Smooth muscle cell (in vitro differentiated cells): Measurements from ENCODE around the gene SULF2. TPM values are rescaled to one million over a fixed set of nuclear protein-coding genes. Genes with fewer than 3 reads are reported as not detected.

Source experiments
- DNase-seq: peaks from one replicate; lab custom pipeline; 2025; ENCODE audit not compliant: unreplicated experiment; lab: John Stamatoyannopoulos, UW
- H2AFZ ChIP-seq: fragments of 200-600 bp; sonication (generic); 2 replicates; pipeline ENCODE4 v1.6.0; 2016; ENCODE audit warnings: antibody characterized with exemption, low read depth, mild to moderate bottlenecking
- H3F3A ChIP-seq: fragments of 200-600 bp; sonication (generic); 2 replicates; pipeline ENCODE4 v1.6.0; 2017; ENCODE audit warnings: antibody characterized with exemption, low read depth
- H3K27ac ChIP-seq: fragments of 200-600 bp; sonication (generic); 2 replicates; pipeline ENCODE4 v1.5.1; 2016; ENCODE audit warnings: low read depth, mild to moderate bottlenecking
- H3K27me3 ChIP-seq: fragments of 200-600 bp; sonication (generic); 2 replicates; pipeline ENCODE4 v1.6.1; 2016; ENCODE audit warnings: low read depth, mild to moderate bottlenecking
- H3K36me3 ChIP-seq: fragments of 200-600 bp; sonication (generic); 2 replicates; pipeline ENCODE4 v1.5.1; 2016; ENCODE audit warnings: low read depth
- H3K4me1 ChIP-seq: fragments of 200-600 bp; sonication (generic); 2 replicates; pipeline ENCODE4 v1.5.1; 2016; ENCODE audit warnings: low read depth
- H3K4me2 ChIP-seq: fragments of 200-600 bp; sonication (generic); 2 replicates; pipeline ENCODE4 v1.6.0; 2016; ENCODE audit warnings: mild to moderate bottlenecking
- H3K4me3 ChIP-seq: fragments of 200-600 bp; sonication (generic); 2 replicates; pipeline ENCODE4 v1.5.1; 2016; ENCODE audit warnings: mild to moderate bottlenecking
- H3K79me2 ChIP-seq: fragments of 200-600 bp; sonication (generic); 2 replicates; pipeline ENCODE4 v1.6.0; 2016; ENCODE audit warnings: low read depth, mild to moderate bottlenecking
- H3K9ac ChIP-seq: fragments of 200-600 bp; sonication (generic); 2 replicates; pipeline ENCODE4 v1.6.0; 2016; ENCODE audit warnings: low read depth
- H3K9me3 ChIP-seq: fragments of 200-600 bp; sonication (generic); replicated peaks from 2 replicates; pipeline ENCODE4 v1.5.1; 2016; ENCODE audit warnings: low read depth
- H4K20me1 ChIP-seq: fragments of 200-600 bp; sonication (generic); 2 replicates; pipeline ENCODE4 v1.6.0; 2016; ENCODE audit warnings: low read depth
- WGBS: methylation state at CpG from one replicate; pipeline ENCODE4 v1.1.7; 2016; ENCODE audit warnings: low lambda C conversion rate; 5-methylcytosine and 5-hydroxymethylcytosine counted together
- polyA plus RNA-seq: library from polyadenylated mRNA; unstranded; fragments of >200 nt; fragmentation: Nextera tagmentation; extraction: Ambion mirVana; gene quantifications from 2 replicates; pipeline ENCODE4 v1.2.1, GENCODE V29; 2016
- total RNA-seq: library from RNA; depleted of rRNA; stranded (reverse); fragments of >200 nt; gene quantifications from 2 replicates; pipeline ENCODE4 v1.2.3, GENCODE V29; 2014
- TF ChIP-seq, protein P1 (sequence below): fragments of 200-600 bp; sonication (generic); IDR thresholded peaks from 2 replicates; pipeline ENCODE4 v1.5.1; 2017; ENCODE audit warnings: borderline replicate concordance, mild to moderate bottlenecking, antibody characterized with exemption; ENCODE audit not compliant: insufficient read depth, poor library complexity, severe bottlenecking

Gene SULF2
- total and polyA plus RNA-seq, 2 experiments from 2014 or later: 109 to 144 TPM

GRCh38 chr20:47753576-47754387 lies 31.5 kb downstream of the SULF2 start:
- no peaks in the 10 kb centered on the region for H3K9me3 ChIP-seq
- H3K79me2 ChIP-seq: no peaks in the 10 kb centered on the region
- DNase-seq: no peak
- H3K27me3 ChIP-seq: no peaks in the 10 kb centered on the region
- H3K27ac ChIP-seq: no peak overlapping the region
- no peak overlapping the region for H3K4me3 ChIP-seq
- 80% methylated on average over 14 of the region's 14 CpGs for WGBS
- no peaks in the 10 kb centered on the region for H3K36me3 ChIP-seq
- H3F3A ChIP-seq: no peaks in the 10 kb centered on the region
- H3K9ac ChIP-seq: no peak overlapping the region
- H3K4me2 ChIP-seq: no peak overlapping the region
- peaks cover 62% of the 10 kb centered on the region for H4K20me1 ChIP-seq
- H2AFZ ChIP-seq: no peak overlapping the region
- H3K4me1 ChIP-seq: peaks cover 8% of the 10 kb centered on the region
- TF ChIP-seq, protein P1, sequence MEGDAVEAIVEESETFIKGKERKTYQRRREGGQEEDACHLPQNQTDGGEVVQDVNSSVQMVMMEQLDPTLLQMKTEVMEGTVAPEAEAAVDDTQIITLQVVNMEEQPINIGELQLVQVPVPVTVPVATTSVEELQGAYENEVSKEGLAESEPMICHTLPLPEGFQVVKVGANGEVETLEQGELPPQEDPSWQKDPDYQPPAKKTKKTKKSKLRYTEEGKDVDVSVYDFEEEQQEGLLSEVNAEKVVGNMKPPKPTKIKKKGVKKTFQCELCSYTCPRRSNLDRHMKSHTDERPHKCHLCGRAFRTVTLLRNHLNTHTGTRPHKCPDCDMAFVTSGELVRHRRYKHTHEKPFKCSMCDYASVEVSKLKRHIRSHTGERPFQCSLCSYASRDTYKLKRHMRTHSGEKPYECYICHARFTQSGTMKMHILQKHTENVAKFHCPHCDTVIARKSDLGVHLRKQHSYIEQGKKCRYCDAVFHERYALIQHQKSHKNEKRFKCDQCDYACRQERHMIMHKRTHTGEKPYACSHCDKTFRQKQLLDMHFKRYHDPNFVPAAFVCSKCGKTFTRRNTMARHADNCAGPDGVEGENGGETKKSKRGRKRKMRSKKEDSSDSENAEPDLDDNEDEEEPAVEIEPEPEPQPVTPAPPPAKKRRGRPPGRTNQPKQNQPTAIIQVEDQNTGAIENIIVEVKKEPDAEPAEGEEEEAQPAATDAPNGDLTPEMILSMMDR: no peak

DNA sequence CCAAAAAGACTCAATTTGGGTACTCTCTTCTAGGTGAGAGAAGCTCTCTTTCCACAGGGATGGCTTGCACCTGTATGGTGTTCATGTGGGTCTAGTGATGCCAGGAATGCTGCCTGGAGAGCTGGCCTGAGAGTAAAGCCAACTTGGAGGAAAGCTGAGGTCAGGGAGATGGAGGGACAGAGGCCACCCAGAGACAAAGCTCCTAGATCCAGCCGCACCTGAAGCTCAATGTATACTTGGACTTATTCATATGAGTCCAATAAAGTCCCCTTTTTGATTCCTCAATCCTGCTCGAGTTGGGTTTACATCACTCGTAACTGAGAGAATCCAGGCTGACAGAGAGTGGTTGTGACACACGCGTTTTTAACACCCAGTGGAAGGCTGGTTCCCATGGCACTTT lies 33.8 kb downstream of the SULF2 start:
- Histone ChIP-seq H3K27me3 (no peaks in the 10 kb centered on the region), H2AFZ (no peak overlapping the region), H3K79me2 (no peaks in the 10 kb centered on the region), H4K20me1 (peaks cover 57% of the 10 kb centered on the region), H3K9me3 (no peaks in the 10 kb centered on the region), H3K27ac (no peak overlapping the region), H3K36me3 (no peaks in the 10 kb centered on the region), H3K4me1 (peaks cover 5% of the 10 kb centered on the region), H3K4me3 (no peak overlapping the region), H3K9ac (no peak overlapping the region), H3F3A (no peaks in the 10 kb centered on the region), H3K4me2 (no peak overlapping the region)
- TF ChIP-seq, protein P1: no peak
- DNase-seq: no peak
- 98% methylated on average over 5 of the region's 5 CpGs for WGBS

- Histone ChIP-seq H2AFZ (no peak overlapping the region), H3F3A (no peaks in the 10 kb centered on the region), H3K27me3 (no peaks in the 10 kb centered on the region), H3K27ac (no peak overlapping the region), H3K9ac (no peak overlapping the region), H3K4me3 (no peak overlapping the region), H3K4me2 (no peak overlapping the region), H3K36me3 (no peaks in the 10 kb centered on the region), H3K79me2 (no peaks in the 10 kb centered on the region), H3K9me3 (no peaks in the 10 kb centered on the region), H3K4me1 (peaks cover 5% of the 10 kb centered on the region), H4K20me1 (peaks cover 57% of the 10 kb centered on the region)
- whole genome bisulfite sequencing: 81% methylated on average over 4 of the region's 4 CpGs
- TF ChIP-seq, protein P1: no peak
- no peak for DNase-seq
Measured at GRCh38 chr20:47749339-47749738, 35.9 kb downstream of the SULF2 start.

DNA sequence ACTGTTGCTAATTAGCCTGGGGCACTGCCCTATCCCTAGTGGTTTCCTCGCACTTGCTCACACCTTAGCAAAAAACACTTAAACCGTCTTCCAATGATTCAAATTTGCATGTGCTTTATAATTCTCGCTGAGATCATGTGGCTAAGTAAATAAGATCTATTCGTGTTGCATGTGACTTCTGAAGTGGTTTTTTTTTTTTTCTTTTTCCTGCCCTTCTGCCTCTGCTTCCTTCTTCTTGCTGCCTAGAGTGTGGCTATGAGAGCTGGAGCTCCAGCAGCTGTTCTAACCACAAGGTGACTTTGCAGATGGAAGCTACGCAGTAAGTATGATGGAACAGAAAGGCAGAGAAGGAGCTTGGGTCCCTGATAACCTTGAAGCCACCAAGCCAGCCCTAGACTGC lies 36.5 kb downstream of the SULF2 start:
- no peaks in the 10 kb centered on the region for H3K36me3 ChIP-seq
- H3K4me3 ChIP-seq: no peak overlapping the region
- H3K4me2 ChIP-seq: no peak overlapping the region
- H3K4me1 ChIP-seq: peaks cover 2% of the 10 kb centered on the region
- H3K27me3 ChIP-seq: no peaks in the 10 kb centered on the region
- peaks cover 60% of the 10 kb centered on the region for H4K20me1 ChIP-seq
- DNase-seq: no peak
- TF ChIP-seq, protein P1: no peak
- no peak overlapping the region for H2AFZ ChIP-seq
- no peak overlapping the region for H3K27ac ChIP-seq
- no peaks in the 10 kb centered on the region for H3F3A ChIP-seq
- no peaks in the 10 kb centered on the region for H3K79me2 ChIP-seq
- WGBS: 93% methylated on average over 5 of the region's 5 CpGs
- no peaks in the 10 kb centered on the region for H3K9me3 ChIP-seq
- H3K9ac ChIP-seq: no peak overlapping the region
